Mesenchymal stem cell (in vitro differentiated cells and primary cell): ENCODE results near the gene PPP1R9B.

Source experiments
- DNase-seq: peaks from one replicate; pipeline ENCODE4 v3.0.0-alpha.2; 2013
- H2AFZ ChIP-seq: one replicate; pipeline ENCODE4 v1.6.1; 2013; ENCODE audit warnings: low read depth, mild to moderate bottlenecking, control low read depth, inconsistent platforms, low read length, moderate library complexity
- H2AK5ac ChIP-seq: 2 replicates; pipeline ENCODE4 v1.6.1; 2013; ENCODE audit warnings: low read length, moderate library complexity, mild to moderate bottlenecking, inconsistent platforms; ENCODE audit not compliant: severe bottlenecking
- H2BK120ac ChIP-seq: one replicate; pipeline ENCODE4 v1.6.1; 2013; ENCODE audit warnings: low read depth, mild to moderate bottlenecking, inconsistent platforms, low read length, moderate library complexity
- H2BK12ac ChIP-seq, 2 experiments: one replicate each; pipeline ENCODE4 v1.6.1; 2013; ENCODE audit warnings: inconsistent platforms in 2 of 2, low read length in 2 of 2, mild to moderate bottlenecking in 2 of 2, moderate library complexity in 2 of 2, control low read depth in 1 of 2
- H2BK15ac ChIP-seq: one replicate; pipeline ENCODE4 v1.6.1; 2013; ENCODE audit warnings: mild to moderate bottlenecking, low read depth, inconsistent platforms; ENCODE audit not compliant: poor library complexity, severe bottlenecking
- H2BK5ac ChIP-seq: 2 replicates; pipeline ENCODE4 v1.6.1; 2013; ENCODE audit warnings: low read depth, mild to moderate bottlenecking, low read length, control low read depth, inconsistent platforms; ENCODE audit not compliant: poor library complexity, severe bottlenecking
- H3K14ac ChIP-seq, 2 experiments: one replicate each; pipeline ENCODE4 v1.6.1; 2013; ENCODE audit warnings: inconsistent platforms in 2 of 2, low read length in 2 of 2, control low read depth in 1 of 2, mild to moderate bottlenecking in 1 of 2, moderate library complexity in 1 of 2
- H3K18ac ChIP-seq, 2 experiments: one replicate each; pipeline ENCODE4 v1.6.1; 2013; ENCODE audit warnings: inconsistent platforms in 2 of 2, low read length in 2 of 2, control low read depth in 1 of 2, low read depth in 1 of 2, mild to moderate bottlenecking in 1 of 2
- H3K23ac ChIP-seq, 2 experiments: one replicate each; pipeline ENCODE4 v1.6.1; 2013; ENCODE audit warnings: inconsistent platforms in 2 of 2, low read length in 2 of 2, mild to moderate bottlenecking in 2 of 2, moderate library complexity in 2 of 2, control low read depth in 1 of 2
- H3K27ac ChIP-seq: 2 replicates; pipeline ENCODE4 v1.5.1; 2013; ENCODE audit warnings: mild to moderate bottlenecking, moderate library complexity, low read length, control low read depth, inconsistent platforms; ENCODE audit not compliant: poor library complexity, severe bottlenecking
- H3K27me3 ChIP-seq, 2 experiments: 2 replicates each; pipeline versions ENCODE4 v1.6.1 to v1.7.0; 2013; ENCODE audit warnings: low read length in 2 of 2, mild to moderate bottlenecking in 2 of 2, moderate library complexity in 2 of 2, control low read depth in 1 of 2, inconsistent platforms in 1 of 2; ENCODE audit not compliant: control insufficient read depth in 1 of 2, insufficient read depth in 1 of 2
- H3K36me3 ChIP-seq, 2 experiments: 2 replicates each; pipeline versions ENCODE4 v1.6.1 to v1.7.0; 2013; ENCODE audit warnings: low read length in 2 of 2, control low read depth in 1 of 2, inconsistent platforms in 1 of 2, low read depth in 1 of 2, mild to moderate bottlenecking in 1 of 2; ENCODE audit not compliant: insufficient read depth in 2 of 2, control insufficient read depth in 1 of 2
- H3K4ac ChIP-seq, 2 experiments: one replicate each; pipeline ENCODE4 v1.6.1; 2013; ENCODE audit warnings: inconsistent platforms in 2 of 2, low read length in 2 of 2, mild to moderate bottlenecking in 2 of 2, moderate library complexity in 2 of 2, control low read depth in 1 of 2, low read depth in 1 of 2
- H3K4me1 ChIP-seq: 2 replicates; pipeline ENCODE4 v1.6.1; 2013; ENCODE audit warnings: low read depth, low read length, control low read depth; ENCODE audit not compliant: control insufficient read depth, insufficient read depth
- H3K4me2 ChIP-seq: 2 replicates; pipeline ENCODE4 v1.6.1; 2013; ENCODE audit warnings: low read length, mild to moderate bottlenecking, inconsistent platforms; ENCODE audit not compliant: poor library complexity, severe bottlenecking
- H3K4me3 ChIP-seq, 2 experiments: 2 replicates each; pipeline versions ENCODE4 v1.5.1 to v1.7.0; 2013; ENCODE audit warnings: low read length in 2 of 2, mild to moderate bottlenecking in 2 of 2, control low read depth in 1 of 2, low read depth in 1 of 2; ENCODE audit not compliant: insufficient read depth in 1 of 2
- H3K79me1 ChIP-seq: replicated peaks from 2 replicates; pipeline ENCODE4 v1.6.1; 2013; ENCODE audit warnings: mild to moderate bottlenecking, control low read depth, low read length, inconsistent platforms; ENCODE audit not compliant: poor library complexity, severe bottlenecking
- H3K9ac ChIP-seq: 2 replicates; pipeline ENCODE4 v1.7.0; 2013; ENCODE audit warnings: mild to moderate bottlenecking, low read length, moderate library complexity
- H3K9me3 ChIP-seq: 2 replicates; pipeline ENCODE4 v1.7.0; 2013; ENCODE audit warnings: mild to moderate bottlenecking, low read length; ENCODE audit not compliant: control insufficient read depth
- H4K8ac ChIP-seq: one replicate; pipeline ENCODE4 v1.6.1; 2013; ENCODE audit warnings: inconsistent platforms, mild to moderate bottlenecking, low read length, moderate library complexity
- H4K91ac ChIP-seq: one replicate; pipeline ENCODE4 v1.6.1; 2013; ENCODE audit warnings: mild to moderate bottlenecking, low read length, inconsistent platforms
- WGBS: methylation state at CpG from one replicate; pipeline ENCODE4 v1.1.7; 2013; ENCODE audit warnings: mixed read lengths; 5-methylcytosine and 5-hydroxymethylcytosine counted together

The PPP1R9B gene

GRCh38 chr17:50187751-50188530 is 37.5 kb upstream of the PPP1R9B start:
- H3K4ac ChIP-seq = no peak overlapping the region
- no peak overlapping the region for H2BK15ac ChIP-seq
- H3K4me2 ChIP-seq = no peak overlapping the region
- H2BK12ac ChIP-seq = peak overlapping the region in 1 of 2 experiments; percentile 40
- no peaks in the 10 kb centered on the region for H3K79me1 ChIP-seq
- H3K4me1 ChIP-seq = peaks cover 68% of the 10 kb centered on the region
- no peak overlapping the region for H3K23ac ChIP-seq
- H3K36me3 ChIP-seq = peaks cover 93 to 94% of the 10 kb centered on the region in 2 experiments
- H3K14ac ChIP-seq = no peak overlapping the region
- peak overlapping the region; percentile 80 for H3K27ac ChIP-seq
- H3K18ac ChIP-seq = peak overlapping the region; percentile 74 to 93
- peak overlapping the region; percentile 100 for H3K9ac ChIP-seq
- no peak overlapping the region for H2AK5ac ChIP-seq
- H3K27me3 ChIP-seq = no peaks in the 10 kb centered on the region
- H2AFZ ChIP-seq = no peak overlapping the region
- H3K9me3 ChIP-seq = no peaks in the 10 kb centered on the region
- H3K4me3 ChIP-seq = no peak overlapping the region
- peak; percentile 52 for DNase-seq
- H4K8ac ChIP-seq = peak overlapping the region; percentile 35
- H2BK5ac ChIP-seq = no peak overlapping the region
- peak overlapping the region; percentile 77 for H4K91ac ChIP-seq
- WGBS = 92% methylated on average over 13 of the region's 17 CpGs
- no peak overlapping the region for H2BK120ac ChIP-seq

GRCh38 chr17:50187394-50187725 is 36.9 kb upstream of the PPP1R9B start:
- H2BK120ac ChIP-seq = no peak overlapping the region
- no peak for DNase-seq
- no peak overlapping the region for H2BK5ac ChIP-seq
- H3K14ac ChIP-seq = no peak overlapping the region
- H3K4me3 ChIP-seq = no peak overlapping the region
- no peak overlapping the region for H3K4ac ChIP-seq
- no peak overlapping the region for H4K8ac ChIP-seq
- H3K36me3 ChIP-seq = peaks cover 87 to 90% of the 10 kb centered on the region in 2 experiments
- H4K91ac ChIP-seq = no peak overlapping the region
- H3K27ac ChIP-seq = peak overlapping the region; percentile 80
- H2BK12ac ChIP-seq = no peak overlapping the region
- no peak overlapping the region for H2AK5ac ChIP-seq
- H3K18ac ChIP-seq = peak overlapping the region in 1 of 2 experiments; percentile 93
- WGBS = 95% methylated on average over 3 of the region's 4 CpGs
- H3K4me2 ChIP-seq = no peak overlapping the region
- H3K9ac ChIP-seq = peak overlapping the region; percentile 100
- H2BK15ac ChIP-seq = no peak overlapping the region
- H3K79me1 ChIP-seq = no peaks in the 10 kb centered on the region
- no peaks in the 10 kb centered on the region for H3K27me3 ChIP-seq
- H3K23ac ChIP-seq = no peak overlapping the region
- peaks cover 65% of the 10 kb centered on the region for H3K4me1 ChIP-seq
- no peak overlapping the region for H2AFZ ChIP-seq
- H3K9me3 ChIP-seq = no peaks in the 10 kb centered on the region

DNA sequence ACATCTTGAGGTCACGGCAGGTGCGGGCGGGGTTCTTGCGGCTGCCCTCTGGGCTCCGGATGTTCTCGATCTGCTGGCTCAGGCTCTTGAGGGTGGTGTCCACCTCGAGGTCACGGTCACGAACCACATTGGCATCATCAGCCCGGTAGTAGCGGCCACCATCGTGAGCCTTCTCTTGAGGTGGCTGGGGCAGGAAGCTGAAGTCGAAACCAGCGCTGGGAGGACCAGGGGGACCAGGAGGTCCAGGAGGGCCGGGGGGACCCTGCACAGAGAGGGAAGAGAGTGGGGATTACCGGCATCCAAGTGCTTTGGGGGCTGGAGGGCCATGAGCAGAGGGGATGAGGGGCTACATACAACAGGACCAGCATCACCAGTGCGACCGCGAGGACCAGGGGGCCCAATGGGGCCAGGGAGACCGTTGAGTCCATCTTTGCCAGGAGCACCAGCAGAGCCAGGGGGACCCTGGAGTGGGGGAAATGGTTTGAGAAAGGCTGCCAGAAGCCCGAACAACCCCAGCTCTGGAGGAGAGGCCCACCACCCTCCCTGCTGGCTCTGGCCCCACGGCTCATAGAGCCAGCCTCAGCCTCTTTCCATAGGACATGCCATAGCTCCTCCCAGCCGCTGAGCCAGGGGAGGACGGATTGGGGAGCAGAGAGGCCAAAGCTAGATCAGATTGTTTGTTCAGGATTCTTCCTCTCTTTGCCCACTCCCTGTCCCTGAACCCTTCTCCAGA is 36.4 kb upstream of the PPP1R9B start:
- H2BK12ac ChIP-seq = no peak overlapping the region
- H4K8ac ChIP-seq = peak overlapping the region; percentile 22
- H3K36me3 ChIP-seq = peaks cover 82 to 90% of the 10 kb centered on the region in 2 experiments
- H2BK120ac ChIP-seq = no peak overlapping the region
- no peaks in the 10 kb centered on the region for H3K27me3 ChIP-seq
- H3K23ac ChIP-seq = no peak overlapping the region
- H2BK5ac ChIP-seq = no peak overlapping the region
- no peaks in the 10 kb centered on the region for H3K79me1 ChIP-seq
- H2BK15ac ChIP-seq = no peak overlapping the region
- H4K91ac ChIP-seq = no peak overlapping the region
- H3K4me2 ChIP-seq = no peak overlapping the region
- no peak overlapping the region for H3K4ac ChIP-seq
- no peaks in the 10 kb centered on the region for H3K9me3 ChIP-seq
- peaks cover 67% of the 10 kb centered on the region for H3K4me1 ChIP-seq
- peak; percentile 55 for DNase-seq
- peak overlapping the region in 1 of 2 experiments; percentile 16 for H3K18ac ChIP-seq
- no peak overlapping the region for H3K4me3 ChIP-seq
- peak overlapping the region; percentile 80 for H3K27ac ChIP-seq
- H3K14ac ChIP-seq = no peak overlapping the region
- H2AK5ac ChIP-seq = no peak overlapping the region
- H3K9ac ChIP-seq = peak overlapping the region; percentile 100
- WGBS = 92% methylated on average over 23 of the region's 24 CpGs
- no peak overlapping the region for H2AFZ ChIP-seq
